Caco-2 (cell line): ENCODE data around the gene LMOD2. TPM values are rescaled to one million over a fixed set of nuclear protein-coding genes. Genes with fewer than 3 reads are reported as not detected.
A peak's percentile ranks its signal among the peaks of the same experiment; 100 is the strongest.

Source experiments
- BruUV-seq: library from RNA; stranded (reverse); fragments of 400-500 nt; replicated peaks from 2 replicates; lab custom pipeline; 2021; lab: Mats Ljungman, UMichigan
- CTCF ChIA-PET: fragments of 300-600 bp; sonication (Branson Sonifier 250); formaldehyde crosslinking; loops from one replicate; lab custom pipeline; 2022; ENCODE audit warnings: antibody characterized with exemption; lab: Charles Lee
- POLR2A ChIA-PET: fragments of 300-600 bp; sonication (Branson Sonifier 250); formaldehyde crosslinking; loops from one replicate; lab custom pipeline; 2022; ENCODE audit warnings: antibody characterized with exemption; lab: Charles Lee
- DNase-seq, 2 experiments: peaks; one replicate each; pipeline versions ENCODE4 v3.0.0 to v3.0.0-alpha.2; 2020 to 2022
- H3K27me3 ChIP-seq: replicated peaks from 2 replicates; pipeline ENCODE4 v1.6.0; 2011; ENCODE audit warnings: low read length; ENCODE audit not compliant: control insufficient read depth, insufficient read depth
- H3K36me3 ChIP-seq: 2 replicates; pipeline ENCODE4 v1.5.1; 2011; ENCODE audit warnings: low read length; ENCODE audit not compliant: control insufficient read depth, insufficient read depth
- H3K4me1 ChIP-seq: fragments of 250-450 bp; sonication (Bioruptor Pico); 2 replicates; pipeline ENCODE4 v1.5.1; 2020; ENCODE audit warnings: mild to moderate bottlenecking
- H3K4me3 ChIP-seq: 2 replicates; pipeline ENCODE4 v1.5.1; 2011; ENCODE audit warnings: low read depth, mild to moderate bottlenecking, control low read depth, low read length
- H3K9me3 ChIP-seq: fragments of 250-450 bp; sonication (Bioruptor Pico); 2 replicates; pipeline ENCODE4 v1.5.1; 2020; ENCODE audit warnings: mild to moderate bottlenecking, moderate library complexity
- H3K27ac Mint-ChIP-seq: one replicate; pipeline ENCODE4 v1.8.0; 2022; ENCODE audit warnings: mixed read lengths; ENCODE audit not compliant: unreplicated experiment
- H3K27me3 Mint-ChIP-seq: one replicate; pipeline ENCODE4 v1.8.0; 2022; ENCODE audit warnings: mixed read lengths; ENCODE audit not compliant: insufficient read depth, unreplicated experiment
- H3K36me3 Mint-ChIP-seq: one replicate; pipeline ENCODE4 v1.8.0; 2022; ENCODE audit warnings: mild to moderate bottlenecking, mixed read lengths; ENCODE audit not compliant: insufficient read depth, unreplicated experiment
- H3K4me1 Mint-ChIP-seq: one replicate; pipeline ENCODE4 v1.8.0; 2022; ENCODE audit warnings: low read depth, mixed read lengths; ENCODE audit not compliant: unreplicated experiment
- H3K4me3 Mint-ChIP-seq: one replicate; pipeline ENCODE4 v1.8.0; 2022; ENCODE audit warnings: mild to moderate bottlenecking, moderate library complexity, mixed read lengths; ENCODE audit not compliant: unreplicated experiment
- H3K9me3 Mint-ChIP-seq: one replicate; pipeline ENCODE4 v1.8.0; 2022; ENCODE audit warnings: mixed read lengths; ENCODE audit not compliant: unreplicated experiment
- CTCF ChIP-seq, 2 experiments: fragments of 200-600 bp in 1 of 2; IDR thresholded peaks; 1 replicate in 1 of 2; 2 replicates in 1 of 2; pipeline versions ENCODE4 v1.5.1 to v1.8.0; 2011 to 2022; ENCODE audit warnings: antibody characterized with exemption in 1 of 2, control low read depth in 1 of 2, inconsistent platforms in 1 of 2, low read depth in 1 of 2, low read length in 1 of 2, mild to moderate bottlenecking in 1 of 2, moderate library complexity in 1 of 2; ENCODE audit not compliant: insufficient read depth in 1 of 2, severe bottlenecking in 1 of 2, unreplicated experiment in 1 of 2
- intact Hi-C: fragments of 100-400 bp; cut with micrococcal nuclease; formaldehyde crosslinking; loops from one replicate; pipeline ENCODE4 v1.10.0; 2022; ENCODE audit not compliant: unreplicated experiment
- total RNA-seq: library from RNA; stranded (reverse); gene quantifications from 2 replicates; pipeline ENCODE4 v1.2.3, GENCODE V29; 2022

LMOD2 gene
- total RNA-seq, 1 experiment from 2014 or later, result not detected

GRCh38 chr7:123680580-123680979 lies 24.9 kb downstream of the LMOD2 start:
- H3K4me3 ChIP-seq, result no peak overlapping the region
- no peaks in the 10 kb centered on the region for H3K9me3 Mint-ChIP-seq
- CTCF ChIA-PET, result no interaction called here
- H3K4me1 Mint-ChIP-seq, result no peaks in the 10 kb centered on the region
- H3K36me3 ChIP-seq, result peaks cover 2% of the 10 kb centered on the region
- DNase-seq, result no peak
- H3K4me3 Mint-ChIP-seq, result no peak overlapping the region
- no peaks in the 10 kb centered on the region for H3K9me3 ChIP-seq
- H3K27me3 ChIP-seq, result no peaks in the 10 kb centered on the region
- H3K27ac Mint-ChIP-seq, result no peak overlapping the region
- H3K27me3 Mint-ChIP-seq, result no peaks in the 10 kb centered on the region
- H3K4me1 ChIP-seq, result peaks cover 19% of the 10 kb centered on the region
- intact Hi-C loops, result loop anchor here (5.0 kb wide), 1 partner anchor 237 kb away; no protein-coding TSS in a partner anchor
- no peak for TF ChIP-seq CTCF (IDR thresholded peaks at IDR 0.05; ENCODE audit: insufficient read depth in 1 of 2, low read depth in 1 of 2, low read length in 1 of 2, severe bottlenecking in 1 of 2, unreplicated experiment in 1 of 2)
- BruUV-seq, result no TSS peak
- POLR2A ChIA-PET, result no interaction called here
- peaks cover 30% of the 10 kb centered on the region for H3K36me3 Mint-ChIP-seq

- no peak for TF ChIP-seq CTCF (IDR thresholded peaks at IDR 0.05; ENCODE audit: insufficient read depth in 1 of 2, low read depth in 1 of 2, low read length in 1 of 2, severe bottlenecking in 1 of 2, unreplicated experiment in 1 of 2)
- Mint-ChIP-seq H3K27me3 (no peaks in the 10 kb centered on the region), H3K36me3 (peaks cover 30% of the 10 kb centered on the region), H3K9me3 (no peaks in the 10 kb centered on the region), H3K27ac (no peak overlapping the region), H3K4me3 (no peak overlapping the region), H3K4me1 (no peaks in the 10 kb centered on the region)
- ChIA-PET POLR2A (no interaction called here), CTCF (no interaction called here)
- no peaks in the 10 kb centered on the region for H3K27me3 ChIP-seq
- peaks cover 2% of the 10 kb centered on the region for H3K36me3 ChIP-seq
- H3K4me3 ChIP-seq, result no peak overlapping the region
- no peak for DNase-seq
- no peaks in the 10 kb centered on the region for H3K9me3 ChIP-seq
- no TSS peak for BruUV-seq
- H3K4me1 ChIP-seq, result peaks cover 19% of the 10 kb centered on the region
- intact Hi-C loops, result loop anchor here (5.0 kb wide), 1 partner anchor 236 kb away; no protein-coding TSS in a partner anchor
Measured at GRCh38 chr7:123681561-123681960, 25.9 kb downstream of the LMOD2 start.

GRCh38 chr7:123682690-123683089 lies 27.0 kb downstream of the LMOD2 start:
- Histone ChIP-seq H3K36me3 (peaks cover 2% of the 10 kb centered on the region), H3K9me3 (no peaks in the 10 kb centered on the region), H3K4me1 (peaks cover 19% of the 10 kb centered on the region), H3K27me3 (no peaks in the 10 kb centered on the region), H3K4me3 (no peak overlapping the region)
- Mint-ChIP-seq H3K9me3 (no peaks in the 10 kb centered on the region), H3K4me3 (no peak overlapping the region), H3K27me3 (no peaks in the 10 kb centered on the region), H3K36me3 (peaks cover 30% of the 10 kb centered on the region), H3K4me1 (no peaks in the 10 kb centered on the region), H3K27ac (no peak overlapping the region)
- DNase-seq, result peak in 1 of 2 experiments; percentile 54
- BruUV-seq, result no TSS peak
- CTCF ChIA-PET, result interaction anchor here (0.6 to 1.0 kb wide), 10 partner anchors 16 to 194 kb away, joined by 3 to 13 read pairs (median 4); partner anchors contain the start of gene WASL
- intact Hi-C loops, result loop anchor here (1.0 to 5.0 kb wide), 8 partner anchors 19 to 235 kb away; partner anchors contain the start of gene WASL
- POLR2A ChIA-PET, result interaction anchor here (1.0 kb wide), 1 partner anchor 66 kb away, joined by 3 read pairs; the partner anchor contains the start of gene WASL
- TF ChIP-seq CTCF (IDR thresholded peaks at IDR 0.05; ENCODE audit: insufficient read depth in 1 of 2, low read depth in 1 of 2, low read length in 1 of 2, severe bottlenecking in 1 of 2, unreplicated experiment in 1 of 2), result peak; percentile 47 to 61
